GM12873 (cell line): ENCODE results near the gene SPINK8.
"Not testable (repeated sequence)": the region's sequence is repeated elsewhere in the genome, so short reads cannot be mapped to it uniquely, and the experiment has no call there.

Experiments used
- CTCF ChIP-seq: IDR thresholded peaks from 2 replicates; pipeline ENCODE4 v1.5.1; 2012; ENCODE audit warnings: low read depth, mild to moderate bottlenecking, moderate library complexity, low read length, control low read depth; ENCODE audit not compliant: insufficient read depth; ENCODE audit errors: missing control alignments

Gene SPINK8

GRCh38 chr3:48333346-48334245, at the start of gene SPINK8:
SPINK8 (minus strand) TSS chr3:48333661; CDS start chr3:48328341, 5,320 bp downstream.
- not testable (repeated sequence) for TF ChIP-seq CTCF

DNA sequence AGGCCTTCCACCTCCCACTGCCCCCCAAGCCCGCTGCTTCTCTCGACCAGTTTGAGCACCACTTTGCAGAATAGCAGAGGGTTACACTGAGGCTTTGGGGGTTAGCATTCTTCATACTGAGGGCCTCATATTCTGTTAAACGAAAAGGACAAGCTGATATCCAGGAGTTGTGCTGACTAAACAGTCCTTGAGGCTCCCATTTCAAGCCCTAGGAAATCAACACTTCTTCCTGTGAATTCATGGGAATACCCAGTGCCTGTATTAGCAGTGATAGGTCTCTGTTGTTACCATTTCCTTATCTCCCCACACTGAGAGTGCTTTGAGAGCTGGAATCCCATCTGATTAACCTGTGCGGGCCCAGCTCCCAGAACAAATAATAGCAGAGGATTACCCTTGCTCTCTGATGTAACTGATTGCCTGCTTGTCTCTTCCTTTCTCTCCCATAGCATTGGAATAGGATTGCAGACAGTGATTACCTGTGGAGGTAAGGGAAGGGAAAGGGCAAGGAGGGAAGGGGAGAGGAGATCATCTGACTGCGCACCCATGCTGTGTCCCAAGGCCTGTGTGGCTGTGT, 39.5 kb upstream of the SPINK8 start:
- TF ChIP-seq CTCF, result no peak

GRCh38 chr3:48372377-48372770, 38.9 kb upstream of the SPINK8 start:
- TF ChIP-seq CTCF, result no peak

DNA sequence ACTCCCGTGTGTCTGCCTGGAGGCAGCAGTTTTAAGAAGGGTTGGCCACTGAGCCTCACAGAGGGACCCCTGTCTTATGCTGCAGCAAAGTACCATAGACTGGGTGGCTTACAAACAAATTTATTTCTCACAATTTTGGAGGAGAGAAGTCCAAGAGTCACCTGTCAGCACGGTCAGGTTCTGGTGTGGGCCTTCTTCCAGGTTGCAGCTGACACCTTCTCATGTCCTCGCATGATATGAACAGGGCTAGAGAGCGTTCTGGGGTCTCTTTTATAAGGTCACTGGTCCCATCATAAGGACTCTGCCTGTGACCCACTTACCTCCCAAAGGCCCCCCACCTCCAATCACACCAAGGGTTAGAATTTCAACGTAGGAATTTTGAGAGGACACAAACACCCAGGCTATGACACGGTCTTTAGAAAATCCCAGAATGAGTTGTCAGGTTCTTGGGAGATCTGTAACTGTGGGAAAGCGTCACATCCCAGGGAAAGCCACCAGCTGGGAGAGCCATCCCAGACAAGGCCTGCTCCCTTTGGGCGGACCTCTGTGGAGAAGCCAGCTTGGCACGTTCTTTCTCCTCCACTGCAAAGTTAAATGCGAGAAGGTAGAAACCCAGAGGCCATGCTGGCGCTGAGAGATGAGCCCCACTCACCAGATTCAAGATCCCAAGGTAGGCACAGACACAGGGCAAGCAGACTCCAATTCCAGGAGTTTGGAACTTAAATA, 38.4 kb upstream of the SPINK8 start, which contains the start of gene FBXW12:
TSS of gene FBXW12 (plus strand) at position 569 of the 726 bp plus-strand sequence. CDS start 549 bp downstream, outside the sequence.
- no peak for TF ChIP-seq CTCF

DNA sequence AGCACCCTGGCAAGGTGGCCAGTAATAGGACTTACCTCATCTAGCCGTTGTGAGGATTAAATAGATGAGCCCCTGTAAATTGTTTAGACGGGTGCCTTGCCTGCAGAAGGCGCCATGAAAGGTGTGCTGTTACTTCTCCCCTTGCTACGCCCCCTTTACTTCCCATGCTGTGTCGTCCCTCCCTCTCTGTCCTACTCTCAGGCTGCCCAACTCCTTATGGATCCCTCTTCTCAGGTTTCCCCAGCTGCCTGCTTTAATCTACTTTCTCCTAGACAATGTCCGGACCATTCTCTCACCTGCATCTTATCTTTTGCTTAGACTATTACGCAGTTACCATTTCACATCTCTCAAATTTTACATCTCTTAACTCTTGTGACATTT, 36.9 kb upstream of the SPINK8 start:
- TF ChIP-seq CTCF, result no peak

DNA sequence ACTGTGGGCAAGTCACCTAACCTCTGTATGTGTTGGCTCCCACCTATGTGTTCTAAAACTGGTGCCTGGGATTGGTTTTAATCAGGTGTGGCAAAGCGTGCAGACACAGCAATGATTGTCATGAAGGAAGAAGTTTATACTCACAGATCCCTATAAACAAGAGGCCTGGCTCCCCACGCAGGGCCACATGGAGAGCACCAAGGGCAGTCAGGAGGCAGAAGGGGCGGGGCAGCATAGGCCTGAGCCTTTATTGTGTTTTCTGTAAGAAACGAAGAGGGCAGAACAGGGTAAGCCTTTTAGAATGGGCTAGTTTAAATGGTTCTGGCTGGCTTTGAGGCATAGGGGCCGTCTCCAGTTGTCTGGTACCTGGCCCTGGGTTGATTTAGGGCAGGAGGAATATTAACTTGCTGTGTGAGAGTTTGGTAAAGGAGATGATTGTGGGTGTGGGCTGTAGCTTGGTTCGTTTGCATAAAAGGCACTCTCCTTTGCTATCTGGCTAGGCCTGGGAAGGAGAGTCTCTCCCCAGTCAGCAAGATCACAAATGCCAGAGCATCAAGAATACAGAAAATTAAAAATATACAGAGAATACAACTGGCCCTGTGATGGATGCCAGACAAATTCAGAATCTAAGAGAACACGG, 36.4 kb upstream of the SPINK8 start:
- no peak for TF ChIP-seq CTCF
